GM12892 (cell line): ENCODE data around the gene CCDC86.

Source experiments
- DNase-seq: peaks from one replicate; pipeline ENCODE4 v3.0.0; 2011; ENCODE audit not compliant: insufficient read length
- FAIRE-seq: peaks from 2 replicates; lab custom pipeline; 2011; peaks lifted over from hg19 to GRCh38; lab: Jason Lieb, UNC
- POLR2A ChIP-seq: IDR thresholded peaks from 2 replicates; pipeline ENCODE4 v1.6.1; 2011; ENCODE audit warnings: low read depth, low read length, control low read depth
- POLR2AphosphoS5 ChIP-seq: IDR thresholded peaks from 2 replicates; pipeline ENCODE4 v1.6.1; 2011; ENCODE audit warnings: low read depth, low read length, control low read depth
- TAF1 ChIP-seq: IDR thresholded peaks from 2 replicates; pipeline ENCODE4 v1.6.1; 2011; ENCODE audit warnings: low read depth, mild to moderate bottlenecking, control low read depth, low read length, borderline replicate concordance

The CCDC86 gene

DNA sequence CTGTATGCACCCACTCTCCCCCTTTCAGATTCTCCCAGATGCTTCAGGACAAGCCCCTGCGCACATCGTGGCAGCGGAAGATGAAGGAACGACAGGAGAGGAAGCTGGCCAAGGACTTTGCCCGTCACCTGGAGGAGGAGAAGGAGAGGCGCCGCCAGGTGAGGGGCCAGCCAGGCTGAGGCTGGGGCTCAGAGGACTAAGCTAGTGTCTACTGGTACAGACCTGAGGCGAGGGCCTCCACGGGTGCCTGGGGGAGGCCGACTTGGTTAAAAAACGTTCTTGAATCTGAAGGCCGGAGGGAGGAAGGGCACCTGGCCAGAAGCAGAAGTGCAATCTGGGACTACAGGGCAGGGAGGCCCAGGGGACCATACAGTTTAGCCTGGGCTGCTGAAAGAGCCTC, 6.0 kb downstream of the CCDC86 start:
- FAIRE-seq = no peak
- TF ChIP-seq POLR2A = no peak
- no peak for TF ChIP-seq TAF1
- no peak for TF ChIP-seq POLR2AphosphoS5
- no peak for DNase-seq

DNA sequence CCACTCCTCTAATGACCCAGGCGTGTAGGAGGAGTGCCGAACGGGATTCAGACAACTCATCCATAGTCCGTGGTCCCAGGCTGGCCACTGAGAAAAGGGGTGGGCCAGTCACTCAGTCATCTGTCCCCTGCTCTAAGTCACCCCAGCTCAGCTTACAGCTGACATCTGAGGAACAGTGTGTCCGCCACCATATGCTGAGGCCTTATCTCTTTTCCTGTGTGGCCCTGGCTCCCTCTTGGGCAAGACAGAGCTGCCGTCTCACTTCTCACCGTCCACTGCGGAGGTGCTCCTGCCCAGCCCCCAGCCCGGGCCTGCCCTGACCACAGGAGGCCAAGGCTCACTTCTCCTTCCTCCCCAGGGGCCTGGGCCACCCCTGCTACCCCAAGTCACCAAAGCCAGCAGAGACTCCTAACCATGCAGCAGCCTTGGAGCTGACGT, 6.8 kb downstream of the CCDC86 start:
- no peak for TF ChIP-seq POLR2A
- TF ChIP-seq TAF1 = no peak
- no peak for TF ChIP-seq POLR2AphosphoS5
- DNase-seq (no peak), FAIRE-seq (no peak)

DNA sequence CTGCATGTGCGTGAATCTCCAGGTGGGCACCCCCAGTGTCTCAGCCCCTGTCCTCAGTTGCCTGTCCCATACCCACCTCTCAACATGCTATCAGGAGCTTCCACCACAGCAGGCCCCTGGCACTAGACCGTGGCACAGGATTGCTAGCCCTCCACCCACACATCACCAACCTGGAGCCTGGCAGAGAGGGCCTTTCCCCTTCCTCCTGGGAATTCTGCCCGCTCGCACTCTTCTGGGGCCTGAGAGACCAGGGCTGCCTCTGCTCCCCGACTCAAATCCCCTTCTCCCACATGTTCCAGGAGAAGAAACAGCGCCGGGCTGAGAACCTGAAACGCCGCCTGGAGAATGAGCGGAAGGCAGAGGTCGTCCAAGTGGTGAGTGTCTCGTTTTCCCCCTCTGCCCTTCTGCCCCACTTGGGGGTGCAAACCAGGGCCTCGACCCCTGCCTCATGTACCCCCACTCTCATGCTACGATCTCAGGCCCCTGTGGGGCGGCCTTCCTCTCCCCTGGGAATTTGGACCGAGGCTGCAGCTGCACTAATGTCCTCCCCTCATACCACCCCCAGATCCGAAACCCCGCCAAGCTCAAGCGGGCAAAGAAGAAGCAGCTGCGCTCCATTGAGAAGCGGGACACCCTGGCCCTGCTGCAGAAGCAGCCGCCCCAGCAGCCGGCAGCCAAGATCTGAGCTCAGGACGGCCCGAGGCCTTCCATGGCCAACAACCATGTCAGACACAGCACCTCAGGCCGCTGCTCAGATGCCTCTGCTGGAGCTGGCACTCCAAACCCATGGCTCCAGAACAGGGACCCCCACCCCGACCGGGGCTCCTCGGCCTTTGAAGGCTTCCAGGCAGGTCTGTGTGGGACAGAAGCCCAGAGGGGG, 8.0 kb downstream of the CCDC86 start:
- no peak for DNase-seq
- no peak for FAIRE-seq
- TF ChIP-seq TAF1 (no peak), POLR2AphosphoS5 (no peak), POLR2A (no peak)

- no peak for DNase-seq
- TF ChIP-seq POLR2A = no peak
- TF ChIP-seq TAF1 = no peak
- FAIRE-seq = no peak
Measured at GRCh38 chr11:60851327-60852104, 9.6 kb downstream of the CCDC86 start.

GRCh38 chr11:60852117-60852981, 10.4 kb downstream of the CCDC86 start:
- FAIRE-seq (no peak), DNase-seq (no peak)
- no peak for TF ChIP-seq POLR2A
- TF ChIP-seq TAF1 = no peak
- TF ChIP-seq POLR2AphosphoS5 = no peak

- TF ChIP-seq POLR2AphosphoS5 = no peak
- TF ChIP-seq POLR2A = no peak
- no peak for TF ChIP-seq TAF1
- DNase-seq (no peak), FAIRE-seq (no peak)
Measured at GRCh38 chr11:60852982-60853950, 11.4 kb downstream of the CCDC86 start.

- no peak for FAIRE-seq
- no peak for TF ChIP-seq POLR2AphosphoS5
- no peak for TF ChIP-seq POLR2A
- no peak for TF ChIP-seq TAF1
Measured at GRCh38 chr11:60854140-60854846, 12.4 kb downstream of the CCDC86 start.

DNA sequence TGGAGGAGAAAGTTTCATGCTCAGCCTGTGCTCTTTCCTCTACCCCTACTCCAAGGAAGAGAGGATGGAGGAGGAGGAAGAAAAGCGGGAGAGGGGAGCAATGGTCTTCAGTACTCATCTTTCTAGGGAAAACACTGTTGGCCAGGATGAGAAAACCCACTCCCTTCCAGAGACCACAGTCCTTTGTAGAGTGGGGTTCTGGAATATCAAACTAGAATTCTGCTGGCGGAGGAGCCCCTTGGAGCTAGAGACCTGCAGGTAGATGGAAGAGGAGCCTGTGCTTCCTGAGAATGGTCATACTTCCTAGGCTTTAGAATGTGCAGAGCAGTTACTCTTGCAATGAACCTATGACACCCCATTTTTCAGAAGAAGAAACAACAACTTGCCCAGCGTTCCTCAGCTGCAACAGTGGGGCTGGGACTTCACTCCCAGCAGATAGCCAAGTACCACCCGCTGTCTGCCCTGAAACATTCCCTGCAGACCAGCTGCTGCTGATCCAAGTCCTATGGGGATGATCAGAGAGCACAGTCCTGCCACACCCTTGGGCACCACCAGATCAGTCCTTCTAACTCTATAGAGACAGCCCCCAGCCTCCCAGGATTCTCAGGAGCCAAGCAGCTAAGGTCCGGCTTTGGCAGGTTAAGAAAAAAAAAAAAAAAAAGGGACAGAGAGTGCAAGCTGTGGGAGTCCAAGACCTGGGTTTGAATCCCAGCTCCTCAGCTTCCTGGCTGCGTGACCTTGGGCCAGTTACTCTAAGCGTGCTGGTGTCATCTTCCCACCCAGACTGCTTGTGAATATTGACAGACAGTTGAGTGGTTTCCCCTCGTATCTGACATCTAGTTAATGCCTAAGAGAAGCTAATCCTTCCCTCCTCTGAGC, 13.2 kb downstream of the CCDC86 start:
- TF ChIP-seq POLR2A = no peak
- no peak for TF ChIP-seq POLR2AphosphoS5
- TF ChIP-seq TAF1 = no peak
- FAIRE-seq = no peak
- DNase-seq = no peak

More at GRCh38 chr11:60854140-60854846, 12.4 kb downstream of the CCDC86 start:
- DNase-seq = no peak
